ENCODE measurements around the gene PRDM15. TPM values are rescaled to one million over a fixed set of nuclear protein-coding genes. Genes with fewer than 3 reads are reported as not detected.

The PRDM15 gene
- total and polyA plus RNA-seq, 2 donors (not counting 3 experiments of a cell fraction or from before 2014, with no cell fraction given): 11.8 to 12.9 TPM

DNA sequence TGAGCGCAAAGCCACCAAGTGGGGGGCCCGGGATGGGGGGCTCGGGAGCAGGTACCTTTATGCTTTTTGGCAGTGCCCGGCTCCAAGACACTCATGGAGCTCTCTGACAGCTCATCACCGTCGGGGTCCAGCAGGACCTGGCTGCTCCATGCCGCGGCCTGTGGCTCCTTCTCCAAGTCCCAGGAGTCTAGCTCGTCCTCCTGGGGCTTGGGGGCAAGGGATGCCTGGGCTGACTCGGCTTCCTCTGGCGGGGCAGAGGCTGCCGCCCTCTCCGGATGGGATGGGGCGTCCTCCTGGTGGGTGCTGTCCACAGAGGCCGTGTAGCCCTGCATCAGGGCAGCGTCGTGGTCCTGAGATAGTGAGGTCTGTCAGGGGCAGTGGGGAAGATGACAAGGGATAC is 19.9 kb upstream of the PRDM15 start:
- CTCF ChIA-PET: interaction anchor here (0.7 to 1.1 kb wide), 2 partner anchors 13 to 218 kb away, joined by 3 read pairs; no protein-coding TSS in a partner anchor
- H2AFZ ChIP-seq (ENCODE audit: low read depth, low read length): no peak overlapping the region
- no peaks in the 10 kb centered on the region for H3K9me3 ChIP-seq (replicated peaks; ENCODE audit: control insufficient read depth, insufficient read depth, low read length)
- no peak overlapping the region for H3K4me2 ChIP-seq (ENCODE audit: insufficient read depth, low read length)
- no TSS peak for BruUV-seq (replicated peaks)
- POLR2A ChIA-PET: no interaction called here
- no peak overlapping the region for H3K4me3 ChIP-seq (replicated peaks in 1 of 3; ENCODE audit: insufficient read depth in 1 of 3, low read depth in 1 of 3, low read length in 3 of 3)
- peaks cover 9 to 29% of the 10 kb centered on the region in 2 experiments for H3K36me3 ChIP-seq (ENCODE audit: control insufficient read depth in 2 of 2, extremely low read depth in 1 of 2, insufficient read depth in 2 of 2, low read length in 2 of 2)
- dilution Hi-C loops (cut with MboI; ENCODE audit: extremely low pct_ligation_motif_present, low sequenced_read_pairs) (no loop called here), intact Hi-C loops (cut with micrococcal nuclease) (no loop called here)
- TF ChIP-seq MYC (IDR thresholded peaks at IDR 0.05; ENCODE audit: low read depth, low read length) (no peak), POLR2A (IDR thresholded peaks at IDR 0.05; ENCODE audit: low read depth, low read length) (no peak), JUN (IDR thresholded peaks at IDR 0.05; ENCODE audit: borderline replicate concordance, insufficient read depth, insufficient read length, low read depth) (no peak), FOS (IDR thresholded peaks at IDR 0.05; ENCODE audit: borderline replicate concordance, insufficient read depth, low read length) (no peak), POLR2AphosphoS5 (IDR thresholded peaks at IDR 0.05; ENCODE audit: insufficient read depth, low read depth, low read length) (no peak), EZH2 (IDR thresholded peaks at IDR 0.05; ENCODE audit: borderline replicate concordance, low read depth, low read length, severe bottlenecking) (no peak)
- TF ChIP-seq, protein P1, sequence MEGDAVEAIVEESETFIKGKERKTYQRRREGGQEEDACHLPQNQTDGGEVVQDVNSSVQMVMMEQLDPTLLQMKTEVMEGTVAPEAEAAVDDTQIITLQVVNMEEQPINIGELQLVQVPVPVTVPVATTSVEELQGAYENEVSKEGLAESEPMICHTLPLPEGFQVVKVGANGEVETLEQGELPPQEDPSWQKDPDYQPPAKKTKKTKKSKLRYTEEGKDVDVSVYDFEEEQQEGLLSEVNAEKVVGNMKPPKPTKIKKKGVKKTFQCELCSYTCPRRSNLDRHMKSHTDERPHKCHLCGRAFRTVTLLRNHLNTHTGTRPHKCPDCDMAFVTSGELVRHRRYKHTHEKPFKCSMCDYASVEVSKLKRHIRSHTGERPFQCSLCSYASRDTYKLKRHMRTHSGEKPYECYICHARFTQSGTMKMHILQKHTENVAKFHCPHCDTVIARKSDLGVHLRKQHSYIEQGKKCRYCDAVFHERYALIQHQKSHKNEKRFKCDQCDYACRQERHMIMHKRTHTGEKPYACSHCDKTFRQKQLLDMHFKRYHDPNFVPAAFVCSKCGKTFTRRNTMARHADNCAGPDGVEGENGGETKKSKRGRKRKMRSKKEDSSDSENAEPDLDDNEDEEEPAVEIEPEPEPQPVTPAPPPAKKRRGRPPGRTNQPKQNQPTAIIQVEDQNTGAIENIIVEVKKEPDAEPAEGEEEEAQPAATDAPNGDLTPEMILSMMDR (IDR thresholded peaks at IDR 0.05; ENCODE audit: extremely low read depth in 1 of 2, insufficient read depth in 1 of 2, low read depth in 1 of 2, low read length in 2 of 2): no peak
- TF ChIP-seq, protein P2, sequence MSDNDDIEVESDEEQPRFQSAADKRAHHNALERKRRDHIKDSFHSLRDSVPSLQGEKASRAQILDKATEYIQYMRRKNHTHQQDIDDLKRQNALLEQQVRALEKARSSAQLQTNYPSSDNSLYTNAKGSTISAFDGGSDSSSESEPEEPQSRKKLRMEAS (IDR thresholded peaks at IDR 0.05; ENCODE audit: insufficient read depth, insufficient read length): no peak
- no peaks in the 10 kb centered on the region for H3K9me1 ChIP-seq (replicated peaks; ENCODE audit: control insufficient read depth, extremely low read depth, insufficient read depth, low read length)
- no peak overlapping the region for H3K27ac ChIP-seq (ENCODE audit: insufficient read depth, low read depth, low read length)
- no peaks in the 10 kb centered on the region for H3K27me3 ChIP-seq (ENCODE audit: control insufficient read depth in 2 of 2, insufficient read depth in 2 of 2, low read length in 2 of 2)
- H3K4me1 ChIP-seq (ENCODE audit: control insufficient read depth, extremely low read depth, insufficient read depth, low read length): peaks cover 15% of the 10 kb centered on the region
- no peaks in the 10 kb centered on the region for H4K20me1 ChIP-seq (replicated peaks; ENCODE audit: control insufficient read depth, extremely low read depth, insufficient read depth, low read length)
- FAIRE-seq (no peak), DNase-seq (ENCODE audit: low read depth, low spot score) (no peak)
- H3K79me2 ChIP-seq (ENCODE audit: control insufficient read depth, insufficient read depth, low read length): no peaks in the 10 kb centered on the region
- H3K9ac ChIP-seq (replicated peaks; ENCODE audit: extremely low read depth, insufficient read depth, low read length): no peak overlapping the region
